ENCODE measurements around the gene LDLRAD4. TPM values are rescaled to one million over a fixed set of nuclear protein-coding genes. Genes with fewer than 3 reads are reported as not detected.

The LDLRAD4 gene
- total and polyA plus RNA-seq, 8 donors: 2.0 to 47.9 (median 9.0) TPM

- Histone ChIP-seq H3K27me3 (no peaks in the 10 kb centered on the region), H3K27ac (peak overlapping the region in 4 of 5 donors; percentile 10 to 66 (median 26)), H3K9me3 (peaks cover 0 to 14% (median 0%) of the 10 kb centered on the region in 4 donors), H3K4me1 (no peaks in the 10 kb centered on the region), H3K4me3 (no peak overlapping the region), H3K36me3 (peaks cover 0 to 7% (median 0%) of the 10 kb centered on the region in 4 donors)
- no peak for DNase-seq
- TF ChIP-seq CTCF (IDR thresholded peaks at IDR 0.05): no peak
- TF ChIP-seq POLR2AphosphoS5 (IDR thresholded peaks at IDR 0.05): peak in 2 of 3 donors; percentile 15 to 20
- WGBS, 5 donors: 66 to 77% (median 73%) methylated on average over 6 of the region's 6 CpGs
- intact Hi-C loops (cut with DNase I; ENCODE audit: low total_unique reads): loop anchor here (10.0 kb wide), 1 partner anchor 306 kb away; the partner anchor contains the start of gene LDLRAD4
Measured at GRCh38 chr18:13520306-13520705, 301.7 kb downstream of the LDLRAD4 start.

GRCh38 chr18:13520741-13521140, 302.2 kb downstream of the LDLRAD4 start:
- H3K27ac ChIP-seq: peak overlapping the region in 4 of 5 donors; percentile 6 to 66 (median 26)
- no peak for TF ChIP-seq POLR2AphosphoS5 (IDR thresholded peaks at IDR 0.05)
- no peak for TF ChIP-seq CTCF (IDR thresholded peaks at IDR 0.05)
- no peak for TF ChIP-seq POLR2A (IDR thresholded peaks at IDR 0.05)
- TF ChIP-seq EP300 (IDR thresholded peaks at IDR 0.05): no peak
- intact Hi-C loops (cut with DNase I; ENCODE audit: low total_unique reads): loop anchor here (10.0 kb wide), 1 partner anchor 306 kb away; the partner anchor contains the start of gene LDLRAD4

GRCh38 chr18:13521418-13521817, 302.9 kb downstream of the LDLRAD4 start:
- Histone ChIP-seq H3K27me3 (no peaks in the 10 kb centered on the region), H3K4me3 (no peak overlapping the region), H3K4me1 (no peaks in the 10 kb centered on the region), H3K27ac (no peak overlapping the region), H3K36me3 (peaks cover 0 to 7% (median 0%) of the 10 kb centered on the region in 4 donors), H3K9me3 (peaks cover 0 to 14% (median 0%) of the 10 kb centered on the region in 4 donors)
- WGBS, 5 donors: 84 to 94% (median 87%) methylated on average over 4 of the region's 4 CpGs
- TF ChIP-seq CTCF (IDR thresholded peaks at IDR 0.05) (no peak), EP300 (IDR thresholded peaks at IDR 0.05) (no peak), POLR2AphosphoS5 (IDR thresholded peaks at IDR 0.05) (no peak), POLR2A (IDR thresholded peaks at IDR 0.05) (no peak)
- intact Hi-C loops (cut with DNase I; ENCODE audit: low total_unique reads): loop anchor here (10.0 kb wide), 1 partner anchor 307 kb away; the partner anchor contains the start of gene LDLRAD4
- no peak for DNase-seq

More at GRCh38 chr18:13520741-13521140, 302.2 kb downstream of the LDLRAD4 start:
- H3K4me3 ChIP-seq: no peak overlapping the region
- H3K4me1 ChIP-seq: no peaks in the 10 kb centered on the region
- no peak for DNase-seq
- H3K9me3 ChIP-seq: peaks cover 0 to 14% (median 0%) of the 10 kb centered on the region in 4 donors
- H3K27me3 ChIP-seq: no peaks in the 10 kb centered on the region
- 87 to 94% (median 93%) methylated on average over 5 of the region's 5 CpGs for WGBS, 5 donors
- peaks cover 0 to 7% (median 0%) of the 10 kb centered on the region in 4 donors for H3K36me3 ChIP-seq

GRCh38 chr18:13522256-13522655, 303.7 kb downstream of the LDLRAD4 start:
- intact Hi-C loops (cut with DNase I; ENCODE audit: low total_unique reads): loop anchor here (10.0 kb wide), 1 partner anchor 307 kb away; the partner anchor contains the start of gene LDLRAD4
- WGBS, 5 donors: 77 to 100% (median 84%) methylated on average over 2 of the region's 2 CpGs

More at GRCh38 chr18:13522256-13522655, 303.7 kb downstream of the LDLRAD4 start:
- no peaks in the 10 kb centered on the region for H3K27me3 ChIP-seq
- H3K4me1 ChIP-seq: no peaks in the 10 kb centered on the region
- no peak for TF ChIP-seq CTCF (IDR thresholded peaks at IDR 0.05)
- no peak for TF ChIP-seq POLR2A (IDR thresholded peaks at IDR 0.05)
- TF ChIP-seq EP300 (IDR thresholded peaks at IDR 0.05): no peak
- TF ChIP-seq POLR2AphosphoS5 (IDR thresholded peaks at IDR 0.05): no peak
- peaks cover 0 to 14% (median 0%) of the 10 kb centered on the region in 4 donors for H3K9me3 ChIP-seq
- H3K4me3 ChIP-seq: no peak overlapping the region
- no peak for DNase-seq
- H3K36me3 ChIP-seq: peaks cover 0 to 2% (median 0%) of the 10 kb centered on the region in 4 donors
- H3K27ac ChIP-seq: no peak overlapping the region

Measured in stomach (tissue), 9 donors.